H9 (cell line): ENCODE measurements around the gene ATP5F1B. TPM values are rescaled to one million over a fixed set of nuclear protein-coding genes. Genes with fewer than 3 reads are reported as not detected.
A peak's percentile ranks its signal among the peaks of the same experiment; 100 is the strongest.

Experiments used
- DNase-seq: peaks from one replicate; pipeline ENCODE4 v3.0.0-alpha.2; 2017
- H2AFZ ChIP-seq: one replicate; pipeline ENCODE4 v1.6.1; 2013; ENCODE audit warnings: mild to moderate bottlenecking, low read length, control low read depth, moderate library complexity
- H2AK5ac ChIP-seq: 2 replicates; pipeline ENCODE4 v1.6.1; 2013; ENCODE audit warnings: low read length, control low read depth, mixed read lengths; ENCODE audit not compliant: insufficient read length
- H2BK120ac ChIP-seq: one replicate; pipeline ENCODE4 v1.6.1; 2013; ENCODE audit warnings: low read depth, mild to moderate bottlenecking, low read length, control low read depth, inconsistent platforms; ENCODE audit not compliant: poor library complexity, severe bottlenecking
- H2BK12ac ChIP-seq: 2 replicates; pipeline ENCODE4 v1.6.1; 2013; ENCODE audit warnings: low read length, control low read depth, mixed read lengths, low read depth; ENCODE audit not compliant: insufficient read length
- H2BK15ac ChIP-seq: 2 replicates; pipeline ENCODE4 v1.6.1; 2013; ENCODE audit warnings: low read depth, low read length, control low read depth
- H2BK20ac ChIP-seq: one replicate; pipeline ENCODE4 v1.6.1; 2013; ENCODE audit warnings: low read depth, mild to moderate bottlenecking, low read length, control low read depth, inconsistent platforms; ENCODE audit not compliant: poor library complexity, severe bottlenecking
- H2BK5ac ChIP-seq: 2 replicates; pipeline ENCODE4 v1.6.1; 2013; ENCODE audit warnings: low read length, control low read depth, mixed read lengths; ENCODE audit not compliant: insufficient read length
- H3K14ac ChIP-seq: 2 replicates; pipeline ENCODE4 v1.6.1; 2013; ENCODE audit warnings: low read length, control low read depth; ENCODE audit not compliant: insufficient read depth
- H3K18ac ChIP-seq: 2 replicates; pipeline ENCODE4 v1.6.1; 2013; ENCODE audit warnings: low read depth, mild to moderate bottlenecking, mixed read lengths, low read length, control low read depth; ENCODE audit not compliant: insufficient read length
- H3K23ac ChIP-seq: 2 replicates; pipeline ENCODE4 v1.6.1; 2013; ENCODE audit warnings: low read length, control low read depth, mixed read lengths, low read depth; ENCODE audit not compliant: insufficient read length
- H3K23me2 ChIP-seq: 2 replicates; pipeline ENCODE4 v1.6.1; 2013; ENCODE audit warnings: low read depth, mild to moderate bottlenecking, mixed read lengths, low read length, control low read depth; ENCODE audit not compliant: insufficient read length, poor library complexity, severe bottlenecking
- H3K27ac ChIP-seq: 2 replicates; pipeline ENCODE4 v1.5.1; 2013; ENCODE audit warnings: low read length, control low read depth, mixed read lengths, low read depth; ENCODE audit not compliant: insufficient read length
- H3K27me3 ChIP-seq: 2 replicates; pipeline ENCODE4 v1.6.1; 2013; ENCODE audit warnings: low read length, control low read depth, inconsistent platforms; ENCODE audit not compliant: insufficient read depth
- H3K4ac ChIP-seq: 2 replicates; pipeline ENCODE4 v1.6.1; 2013; ENCODE audit warnings: low read depth, mild to moderate bottlenecking, control low read depth, inconsistent platforms, low read length, moderate library complexity
- H3K4me1 ChIP-seq: 2 replicates; pipeline ENCODE4 v1.6.1; 2013; ENCODE audit warnings: low read length, control low read depth, inconsistent platforms; ENCODE audit not compliant: insufficient read depth
- H3K4me2 ChIP-seq: 2 replicates; pipeline ENCODE4 v1.6.1; 2013; ENCODE audit warnings: low read length, control low read depth, mixed read lengths; ENCODE audit not compliant: insufficient read length, insufficient read depth
- H3K56ac ChIP-seq: 2 replicates; pipeline ENCODE4 v1.6.1; 2013; ENCODE audit warnings: low read depth, mild to moderate bottlenecking, mixed read lengths, low read length, control low read depth; ENCODE audit not compliant: insufficient read length
- H3K79me1 ChIP-seq: 2 replicates; pipeline ENCODE4 v1.6.1; 2013; ENCODE audit warnings: low read depth, mild to moderate bottlenecking, moderate library complexity, low read length, control low read depth, inconsistent platforms; ENCODE audit not compliant: insufficient read depth, poor library complexity, severe bottlenecking
- H3K79me2 ChIP-seq: 2 replicates; pipeline ENCODE4 v1.6.1; 2013; ENCODE audit warnings: low read length, control low read depth, inconsistent platforms; ENCODE audit not compliant: insufficient read depth
- H3K9ac ChIP-seq: 2 replicates; pipeline ENCODE4 v1.6.1; 2013; ENCODE audit warnings: low read length, control low read depth, mixed read lengths; ENCODE audit not compliant: insufficient read length; ENCODE audit errors: extremely low read depth
- H3K9me3 ChIP-seq: one replicate; pipeline ENCODE4 v1.6.1; 2013; ENCODE audit warnings: low read depth, low read length, inconsistent platforms; ENCODE audit not compliant: control insufficient read depth
- H3T11ph ChIP-seq: one replicate; pipeline ENCODE4 v1.6.1; 2013; ENCODE audit warnings: mild to moderate bottlenecking, low read length, control low read depth, inconsistent platforms
- H4K20me1 ChIP-seq: one replicate; pipeline ENCODE4 v1.6.1; 2013; ENCODE audit not compliant: control insufficient read depth, insufficient read length, insufficient read depth
- H4K5ac ChIP-seq: 2 replicates; pipeline ENCODE4 v1.6.1; 2013; ENCODE audit warnings: low read depth, mild to moderate bottlenecking, mixed read lengths, low read length, control low read depth; ENCODE audit not compliant: insufficient read length
- H4K8ac ChIP-seq: replicated peaks from 2 replicates; pipeline ENCODE4 v1.6.1; 2013; ENCODE audit warnings: low read length, control low read depth, mixed read lengths, low read depth; ENCODE audit not compliant: insufficient read length
- H4K91ac ChIP-seq: 2 replicates; pipeline ENCODE4 v1.6.1; 2013; ENCODE audit warnings: low read depth, mild to moderate bottlenecking, moderate library complexity, mixed read lengths, low read length, control low read depth; ENCODE audit not compliant: insufficient read length
- H3K27ac Mint-ChIP-seq, 3 experiments: 2 replicates in 2 of 3; 3 replicates in 1 of 3; pipeline ENCODE4 v1.8.0; 2020 to 2021; ENCODE audit warnings: mixed read lengths in 3 of 3, mild to moderate bottlenecking in 1 of 3, moderate library complexity in 1 of 3
- H3K27me3 Mint-ChIP-seq: 2 replicates; pipeline ENCODE4 v1.8.0; 2021; ENCODE audit warnings: low read depth, mild to moderate bottlenecking, moderate library complexity, mixed read lengths
- H3K36me3 Mint-ChIP-seq, 3 experiments: 2 replicates in 2 of 3; 3 replicates in 1 of 3; pipeline ENCODE4 v1.8.0; 2020 to 2021; ENCODE audit warnings: low read depth in 3 of 3, mixed read lengths in 3 of 3; ENCODE audit not compliant: insufficient read depth in 1 of 3
- H3K4me1 Mint-ChIP-seq, 2 experiments: 2 replicates each; pipeline ENCODE4 v1.8.0; 2020; ENCODE audit warnings: mixed read lengths in 2 of 2
- H3K4me3 Mint-ChIP-seq, 2 experiments: 2 replicates in 1 of 2; 3 replicates in 1 of 2; pipeline ENCODE4 v1.8.0; 2020 to 2021; ENCODE audit warnings: mild to moderate bottlenecking in 2 of 2, mixed read lengths in 2 of 2, moderate library complexity in 1 of 2
- H3K9me3 Mint-ChIP-seq, 2 experiments: 2 replicates in 1 of 2; 3 replicates in 1 of 2; pipeline ENCODE4 v1.8.0; 2020; ENCODE audit warnings: mild to moderate bottlenecking in 2 of 2, mixed read lengths in 2 of 2, moderate library complexity in 1 of 2
- CTCF ChIP-seq: fragments of 200-600 bp; sonication (generic); conservative IDR thresholded peaks from 3 replicates; pipeline ENCODE4 v1.8.0; 2021; ENCODE audit warnings: antibody characterized with exemption, mild to moderate bottlenecking
- WGBS: extraction: QIAGEN DNeasy Blood & Tissue Kit; methylation state at CpG from one replicate; pipeline ENCODE4 v1.1.7; 2013; ENCODE audit warnings: missing lambda C conversion rate, low lambda C conversion rate, mixed read lengths; ENCODE audit not compliant: insufficient read length; ENCODE audit errors: extremely low coverage; 5-methylcytosine and 5-hydroxymethylcytosine counted together
- total RNA-seq: library from RNA; stranded (reverse); gene quantifications from 2 replicates; pipeline ENCODE4 v1.2.1, GENCODE V29; 2021

Gene ATP5F1B
- total RNA-seq, 1 experiment from 2014 or later, result 927 TPM

- Mint-ChIP-seq H3K4me3 (peak overlapping the region; percentile 92 to 95), H3K27me3 (no peaks in the 10 kb centered on the region)
These were observed 10.7 kb downstream of the ATP5F1B start for GRCh38 chr12:56634837-56635791.

More at GRCh38 chr12:56634837-56635791, 10.7 kb downstream of the ATP5F1B start:
- Histone ChIP-seq H3K23ac (no peak overlapping the region), H3K14ac (peak overlapping the region; percentile 76), H2BK5ac (no peak overlapping the region), H2AK5ac (no peak overlapping the region), H4K91ac (no peak overlapping the region), H2AFZ (no peak overlapping the region), H3K9ac (peak overlapping the region; percentile 55), H3K27me3 (no peaks in the 10 kb centered on the region), H4K20me1 (no peaks in the 10 kb centered on the region), H3T11ph (no peak overlapping the region), H3K9me3 (no peaks in the 10 kb centered on the region), H3K79me1 (no peaks in the 10 kb centered on the region), H4K5ac (no peak overlapping the region), H3K18ac (peak overlapping the region; percentile 70), H2BK20ac (no peak overlapping the region), H3K4me2 (peak overlapping the region; percentile 90), H3K4me1 (peaks cover 14% of the 10 kb centered on the region; the same call in 1 of the 2 replicates), H3K4ac (no peak overlapping the region), H2BK12ac (no peak overlapping the region), H2BK15ac (no peak overlapping the region), H3K79me2 (0 out of 2 replicates have a peak, but pooled peaks cover 1% of the 10 kb centered on the region), H2BK120ac (no peak overlapping the region), H3K56ac (no peak overlapping the region), H3K23me2 (peaks cover 25% of the 10 kb centered on the region), H4K8ac (no peak overlapping the region), H3K27ac (no peak overlapping the region)
- peak overlapping the region; percentile 98 to 99 (median 98) for H3K27ac Mint-ChIP-seq
- peaks cover 70% of the 10 kb centered on the region in 2 experiments for H3K4me1 Mint-ChIP-seq
- peaks cover 22 to 31% (median 25%) of the 10 kb centered on the region in 3 experiments; a peak in 6 of 7 replicates for H3K36me3 Mint-ChIP-seq
- no CpG with 5 or more reads among the region's 47 CpGs for WGBS
- peak; percentile 85 for DNase-seq
- peaks cover 0 to 6% of the 10 kb centered on the region in 2 experiments; a peak in 1 of 5 replicates for H3K9me3 Mint-ChIP-seq
- TF ChIP-seq CTCF, result peak; percentile 50; the same call in 2 of the 3 replicates
